GM18909 (cell line): Measurements from ENCODE around the gene ADPRM.

Experiments used
- ATAC-seq: cut with Tn5 transposase; IDR thresholded peaks from one replicate; pipeline ENCODE4 v1.9.1; 2021; ENCODE audit warnings: mild to moderate bottlenecking; ENCODE audit not compliant: unreplicated experiment, poor library complexity

Gene ADPRM

GRCh38 chr17:10737736-10738135, 40.3 kb downstream of the ADPRM start:
- no peak for ATAC-seq

DNA sequence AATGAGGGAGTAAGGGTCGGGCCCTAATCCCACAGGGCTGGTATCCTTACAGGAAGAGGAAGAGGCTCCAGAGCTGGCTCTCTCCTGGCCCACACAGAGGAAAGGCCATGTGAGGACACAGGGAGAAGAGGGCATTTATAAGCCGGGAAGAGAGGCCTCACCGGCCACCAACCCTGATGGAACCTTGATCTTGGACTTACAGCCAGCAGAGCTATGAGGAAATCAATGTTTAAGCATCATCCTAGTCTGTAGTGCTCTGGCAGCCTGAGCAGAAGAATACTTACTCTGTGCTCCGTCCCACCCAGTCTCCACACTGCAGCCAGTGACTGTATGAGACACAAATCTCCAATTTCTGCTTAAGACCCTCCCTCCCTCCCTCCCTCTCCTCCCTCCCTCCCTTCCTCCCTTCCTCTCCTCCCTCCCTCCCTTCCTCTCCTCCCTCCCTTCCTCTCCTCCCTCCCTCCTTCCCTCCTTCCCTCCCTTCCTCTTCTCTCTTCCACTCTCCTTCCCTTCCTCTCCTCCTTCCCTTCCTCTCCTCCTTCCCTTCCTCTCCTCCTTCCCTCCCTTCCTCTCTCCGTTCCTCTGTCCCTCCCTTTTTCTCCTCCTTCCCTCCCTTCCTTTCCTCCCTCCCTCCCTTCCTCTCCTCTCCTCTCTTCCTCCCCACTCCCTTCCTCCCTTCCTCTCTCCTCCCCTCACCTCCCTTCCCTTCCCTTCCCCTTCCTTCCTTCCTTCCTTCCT, 41.3 kb downstream of the ADPRM start:
- ATAC-seq = no peak

DNA sequence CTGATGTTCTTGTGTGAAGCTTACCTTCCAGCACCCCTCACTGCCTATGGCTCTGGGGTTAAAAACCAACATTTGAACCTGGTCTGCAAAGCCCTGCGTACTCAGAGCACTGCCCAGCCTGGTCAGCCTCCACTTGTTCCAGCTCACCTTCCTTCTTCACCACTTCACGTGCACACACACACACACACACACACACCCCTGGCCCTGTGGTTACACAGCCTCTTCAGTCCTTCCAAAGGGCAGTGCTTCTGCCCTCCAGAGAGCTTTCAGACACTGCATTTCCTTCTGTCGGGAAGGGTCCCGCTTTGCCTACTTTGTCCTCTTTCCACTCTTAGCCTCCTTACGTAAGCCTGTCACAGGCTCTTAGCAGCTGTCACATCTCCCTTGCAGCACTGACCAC, 42.0 kb downstream of the ADPRM start:
- ATAC-seq = no peak

GRCh38 chr17:10741416-10742135, 44.2 kb downstream of the ADPRM start:
- ATAC-seq = no peak

GRCh38 chr17:10742431-10742830, 45.0 kb downstream of the ADPRM start:
- ATAC-seq = no peak

DNA sequence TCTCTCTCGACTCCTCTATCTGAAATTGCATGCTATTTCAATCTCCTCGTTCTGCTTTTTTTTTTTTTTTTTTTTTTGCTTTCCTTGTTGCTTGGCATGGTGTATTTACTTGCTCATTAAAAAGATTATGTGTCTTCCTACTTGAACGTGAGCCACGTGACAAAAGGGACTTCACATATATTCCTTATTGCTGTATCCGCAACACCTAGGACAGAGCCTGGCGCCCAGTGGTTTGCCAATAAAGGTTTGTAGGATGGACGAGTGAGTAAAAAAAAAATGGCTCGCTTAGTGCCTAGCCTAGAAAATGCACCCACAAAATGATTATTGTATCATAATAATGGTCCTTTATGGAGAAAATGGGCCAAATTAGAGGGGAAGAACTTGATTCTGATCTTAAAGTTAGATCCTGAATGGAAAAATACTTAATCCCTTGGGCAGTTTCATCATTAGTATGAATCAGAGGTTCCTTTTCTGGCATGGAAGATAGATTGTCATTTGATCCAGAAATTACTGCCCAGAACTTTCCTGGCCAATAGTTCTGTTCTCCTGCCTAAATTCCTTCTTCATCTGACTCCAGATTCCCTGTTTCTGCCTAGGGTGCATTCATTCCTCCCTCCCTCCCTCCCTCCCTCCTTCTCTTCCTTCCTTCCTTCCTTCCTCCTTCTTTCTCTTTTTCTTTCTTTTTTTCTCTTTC, 46.1 kb downstream of the ADPRM start:
- ATAC-seq = no peak

- no peak for ATAC-seq
These were observed 47.2 kb downstream of the ADPRM start for GRCh38 chr17:10744501-10745000.

DNA sequence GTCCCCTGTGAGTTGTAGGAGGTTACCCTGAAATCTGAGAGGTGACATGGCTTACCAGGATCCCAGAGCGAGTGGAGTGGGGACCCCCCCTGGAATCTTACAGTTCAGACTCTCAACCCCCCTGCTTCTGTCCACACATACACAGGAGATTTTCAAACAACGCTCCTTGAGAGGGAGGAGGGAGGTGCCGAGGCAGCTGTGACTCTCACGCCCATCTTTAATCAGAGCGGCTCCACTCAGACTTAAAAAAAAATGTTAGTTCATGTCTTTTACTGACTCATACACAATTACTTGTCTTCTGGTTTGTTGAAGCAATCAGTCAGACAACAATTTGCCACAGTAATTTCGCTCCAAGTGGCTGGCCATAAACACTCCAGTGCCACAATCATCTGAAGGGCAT, 47.8 kb downstream of the ADPRM start:
- ATAC-seq = no peak

- ATAC-seq = no peak
These were observed 51.3 kb downstream of the ADPRM start for GRCh38 chr17:10748531-10749181.

GRCh38 chr17:10750210-10750609, 52.8 kb downstream of the ADPRM start:
- ATAC-seq = no peak

DNA sequence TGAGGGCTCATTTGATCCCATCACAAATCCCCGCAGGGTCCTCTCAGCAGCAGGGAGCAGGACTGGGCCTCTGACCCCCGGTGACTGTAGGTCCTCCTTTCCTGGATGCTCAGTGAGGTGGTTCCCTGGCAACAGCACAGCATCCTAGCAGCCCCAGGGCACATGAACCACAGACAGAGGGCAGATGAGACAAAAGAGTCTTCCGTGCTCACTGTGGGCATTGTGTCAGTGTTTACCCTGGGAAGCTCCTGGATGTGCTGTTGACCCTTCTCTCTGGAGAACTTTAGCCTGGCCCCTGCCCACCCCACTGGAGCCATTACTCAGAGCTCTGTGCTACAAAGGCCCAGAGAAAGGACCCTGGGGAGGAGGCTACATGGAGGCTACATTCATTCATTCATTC, 54.2 kb downstream of the ADPRM start:
- ATAC-seq = no peak

- ATAC-seq = no peak
These were observed 55.3 kb downstream of the ADPRM start for GRCh38 chr17:10752696-10753095.

GRCh38 chr17:10754109-10754508, 56.7 kb downstream of the ADPRM start:
- ATAC-seq = no peak

- ATAC-seq = no peak
These were observed 57.6 kb downstream of the ADPRM start for GRCh38 chr17:10754861-10755591.

- no peak for ATAC-seq
These were observed 58.3 kb downstream of the ADPRM start for GRCh38 chr17:10755592-10756127.

DNA sequence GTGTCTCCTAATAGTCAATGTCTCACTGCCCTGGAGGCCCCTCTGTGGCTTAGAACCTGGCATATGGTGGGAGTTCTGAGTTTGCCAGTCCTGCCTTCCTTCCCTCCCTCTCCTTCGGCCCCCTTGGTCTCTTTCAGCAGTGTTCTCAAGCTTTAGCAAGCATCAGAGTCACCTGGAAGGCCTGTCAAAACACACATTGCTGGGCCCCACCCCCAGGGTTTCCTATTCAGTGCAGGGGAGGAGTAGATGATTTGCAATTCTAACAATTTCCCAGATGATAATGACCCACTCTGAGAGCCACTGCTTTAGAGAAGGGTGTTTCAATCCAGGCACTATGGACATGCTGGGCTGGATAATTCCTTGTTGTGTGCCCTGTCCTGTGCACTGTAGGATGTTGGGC, 58.8 kb downstream of the ADPRM start:
- ATAC-seq = no peak

GRCh38 chr17:10756619-10757018, 59.2 kb downstream of the ADPRM start:
- no peak for ATAC-seq

GRCh38 chr17:10757067-10757466, 59.7 kb downstream of the ADPRM start:
- no peak for ATAC-seq

DNA sequence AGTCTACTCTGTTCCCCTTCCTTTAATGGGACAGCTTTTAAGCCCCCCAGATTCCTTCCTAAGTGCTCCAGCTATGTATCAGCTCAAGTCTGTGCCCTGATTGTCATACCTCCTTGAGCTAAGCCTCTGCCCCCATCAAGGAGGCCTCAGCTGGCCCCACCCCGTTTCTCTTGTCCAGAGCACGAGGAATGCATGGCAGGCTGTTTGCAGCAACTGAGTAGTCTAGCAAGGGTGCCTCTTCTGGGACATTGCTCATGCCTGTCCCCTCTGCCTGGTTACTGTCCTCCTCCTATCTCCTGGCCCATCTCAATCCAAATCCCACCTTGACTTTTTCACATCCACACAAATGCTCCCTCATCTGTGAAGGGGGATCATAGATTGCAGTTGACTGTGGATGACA, 60.3 kb downstream of the ADPRM start:
- no peak for ATAC-seq

DNA sequence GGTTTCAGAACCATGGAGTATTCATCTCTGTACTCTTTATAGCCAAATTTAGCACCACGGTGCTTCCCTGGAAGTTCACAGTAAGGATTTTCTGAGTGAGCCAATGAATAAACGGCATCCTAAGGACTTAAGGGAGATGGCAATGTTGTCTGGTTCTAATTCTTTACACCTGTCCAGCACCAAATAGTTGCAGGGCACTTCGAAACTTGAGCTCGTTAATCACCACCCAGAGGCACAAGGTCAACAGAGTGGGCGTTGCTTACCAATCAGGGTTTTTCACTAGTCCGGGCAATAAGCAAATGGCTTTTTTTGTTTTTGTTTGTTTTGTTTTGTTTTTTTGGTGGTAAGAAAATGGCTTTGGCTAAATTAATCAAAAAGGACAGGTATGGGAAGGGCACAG, 60.7 kb downstream of the ADPRM start:
- ATAC-seq = no peak
